ENCODE measurements around the gene LIF.

LIF gene

DNA sequence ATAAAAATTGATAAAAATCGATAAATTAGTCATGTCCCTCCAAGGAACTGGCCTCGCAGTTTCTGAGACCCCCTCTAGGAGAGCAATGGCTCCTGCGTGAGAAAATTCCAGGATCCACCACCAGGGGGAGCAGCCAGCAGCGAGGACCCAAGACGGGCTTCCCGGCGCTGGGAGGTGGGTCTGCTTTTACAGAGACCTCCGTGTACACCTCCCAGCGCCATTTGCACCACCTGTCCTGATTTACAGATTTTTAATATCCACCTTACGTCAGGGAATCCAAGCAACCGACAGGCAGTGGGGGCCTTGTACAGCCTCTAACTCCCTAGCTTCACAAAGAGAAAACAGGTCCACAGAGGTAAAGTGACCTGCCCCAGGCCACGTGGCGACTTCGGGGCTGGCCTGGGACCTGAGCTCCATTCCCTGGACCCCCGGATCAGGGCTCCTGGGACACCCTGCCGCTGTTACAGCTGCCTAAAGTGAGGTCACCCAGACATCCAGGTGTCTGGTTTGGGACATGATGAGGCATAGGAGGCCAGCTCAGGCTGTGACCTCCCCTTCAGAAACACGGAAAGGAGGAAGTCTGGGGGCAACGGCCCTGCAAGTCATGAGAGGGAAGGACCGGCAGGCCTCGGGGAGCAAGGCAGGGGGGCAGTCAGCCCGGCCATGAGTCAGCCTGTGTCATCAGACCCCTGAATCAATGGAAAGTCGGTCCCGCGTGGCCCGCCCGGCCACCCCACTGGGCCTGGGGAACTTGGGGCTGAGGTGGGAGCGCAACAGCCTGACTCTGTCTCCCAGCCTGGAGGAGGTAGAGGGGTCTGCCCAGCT is 16.6 kb upstream of the LIF start:
- DNase-seq (ENCODE audit: low read depth): peak; percentile 67

DNA sequence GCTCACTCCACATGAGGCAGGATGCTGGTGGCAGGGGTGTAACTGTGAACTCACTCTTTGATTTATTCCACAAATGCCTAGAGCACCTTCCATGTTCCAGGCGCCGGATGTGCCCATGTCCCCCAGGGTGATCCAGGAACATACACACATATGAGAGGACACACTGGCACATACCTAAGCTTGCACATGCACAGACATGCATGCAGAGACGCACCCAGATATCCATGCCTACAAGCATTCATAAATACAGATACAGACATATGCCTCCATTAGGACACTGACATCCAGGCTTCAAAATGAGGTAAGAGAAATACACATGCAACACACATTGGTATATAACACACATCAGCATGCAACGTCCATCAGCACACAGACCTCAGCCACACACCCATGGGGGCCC is 15.6 kb upstream of the LIF start:
- no peak for DNase-seq (ENCODE audit: low read depth)

GRCh38 chr22:30261134-30261533 is 14.6 kb upstream of the LIF start:
- DNase-seq (ENCODE audit: low read depth): no peak

GRCh38 chr22:30260682-30261081 is 14.1 kb upstream of the LIF start:
- no peak for DNase-seq (ENCODE audit: low read depth)

GRCh38 chr22:30260276-30260675 is 13.7 kb upstream of the LIF start:
- no peak for DNase-seq (ENCODE audit: low read depth)

- no peak for DNase-seq (ENCODE audit: low read depth)
These were observed 7.8 kb upstream of the LIF start for GRCh38 chr22:30254314-30254713.

- no peak for DNase-seq (ENCODE audit: low read depth)
These were observed 6.8 kb upstream of the LIF start for GRCh38 chr22:30253205-30253852.

GRCh38 chr22:30252411-30253204 is 6.0 kb upstream of the LIF start:
- DNase-seq (ENCODE audit: low read depth): no peak

DNA sequence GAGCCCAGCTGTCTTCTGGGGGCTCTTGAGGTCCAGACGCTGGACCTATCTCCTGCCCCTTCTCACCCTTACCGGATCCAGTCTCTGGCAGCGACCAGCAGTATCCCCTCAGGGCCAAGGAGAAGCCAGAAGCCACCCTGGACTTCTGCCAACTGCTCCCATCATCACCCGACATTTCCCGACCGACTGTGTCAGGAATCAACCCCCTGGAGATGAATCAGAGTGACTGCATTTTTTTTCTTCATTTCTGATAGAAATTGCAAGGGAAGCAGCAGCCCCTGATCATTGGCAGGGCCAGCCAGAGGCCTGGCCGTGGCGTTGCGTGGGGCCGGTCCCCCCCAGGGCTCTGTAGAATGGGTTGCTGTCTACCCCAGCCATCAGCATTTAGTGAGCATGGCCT is 5.2 kb upstream of the LIF start:
- DNase-seq (ENCODE audit: low read depth): no peak

DNA sequence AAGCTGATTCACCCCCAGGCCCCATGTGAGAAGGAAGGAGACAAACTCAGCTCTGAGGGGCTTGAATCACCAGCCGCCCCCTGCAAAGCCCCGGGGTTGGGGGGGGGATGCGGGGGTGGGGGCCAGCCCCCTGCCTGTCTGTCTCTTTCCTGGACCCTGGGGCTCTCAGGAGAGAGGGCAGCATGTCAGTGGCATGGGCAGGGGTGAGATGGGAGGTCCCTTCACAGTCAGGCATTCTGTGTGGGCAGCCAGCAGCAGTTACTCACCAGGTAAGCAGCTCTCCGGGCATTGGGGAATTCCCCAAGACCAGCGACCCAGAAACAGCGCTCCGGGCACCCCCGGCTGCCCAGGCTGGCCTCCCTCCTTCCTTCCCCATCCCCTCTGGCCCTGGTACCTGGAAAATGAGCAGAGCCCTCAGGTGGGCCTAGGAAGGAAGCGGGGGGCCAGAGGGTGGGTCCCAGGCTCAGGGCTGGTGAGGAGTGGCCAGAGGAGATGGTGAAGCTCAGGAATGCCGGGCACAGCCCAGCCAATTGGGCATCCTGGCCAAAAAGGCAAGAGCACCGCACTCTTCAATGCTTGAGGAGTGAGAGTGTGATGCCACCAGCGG is 4.2 kb upstream of the LIF start:
- DNase-seq (ENCODE audit: low read depth): no peak

GRCh38 chr22:30250039-30250565 is 3.5 kb upstream of the LIF start:
- DNase-seq (ENCODE audit: low read depth): no peak

DNA sequence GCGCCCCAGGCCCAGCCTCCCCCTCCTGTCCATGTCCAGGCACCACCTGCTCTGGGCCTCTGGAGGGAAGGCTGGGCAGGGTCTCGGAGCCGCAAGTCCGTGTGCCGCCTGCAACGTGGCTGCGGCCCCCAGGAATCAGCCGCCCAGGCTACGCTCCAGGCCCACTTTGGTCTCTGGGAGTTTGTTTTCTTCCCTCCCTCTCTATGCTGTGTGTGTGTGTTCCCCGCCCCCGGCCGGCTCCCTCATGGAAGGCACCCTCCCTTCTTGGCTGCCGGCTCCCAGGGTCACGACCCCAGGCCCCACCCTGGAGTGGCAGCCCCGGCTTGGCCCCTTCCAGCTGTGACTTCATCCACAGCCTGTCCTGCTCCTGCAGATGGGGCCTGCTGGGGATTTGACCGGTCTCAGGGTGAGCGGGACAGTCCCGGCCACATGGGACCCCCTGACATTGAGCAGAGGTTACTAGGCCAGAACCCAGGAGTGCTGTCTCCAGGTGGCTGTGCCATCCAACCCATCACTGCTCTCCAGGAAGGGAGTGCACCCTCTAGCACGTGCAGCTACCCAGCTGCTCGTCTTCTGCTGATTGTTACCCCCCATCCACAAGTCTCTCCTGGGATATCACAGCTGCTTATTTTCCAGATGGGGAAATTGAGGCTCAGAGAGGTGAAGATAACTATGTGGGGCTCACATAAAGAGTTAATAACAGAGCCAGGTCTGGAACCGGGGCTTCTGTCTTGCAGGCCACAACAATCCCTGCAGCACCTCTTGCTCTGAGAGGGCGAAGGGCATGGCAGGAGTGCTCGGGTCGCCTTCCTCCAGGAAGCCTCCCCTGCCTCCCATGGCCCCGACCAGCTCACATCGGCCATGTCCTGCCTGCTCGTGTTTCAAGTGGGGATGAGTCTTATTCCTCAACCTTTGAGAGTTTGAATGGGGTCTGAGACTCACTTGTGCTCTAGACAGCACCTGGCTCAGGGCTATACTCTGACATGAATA is 2.8 kb upstream of the LIF start:
- DNase-seq (ENCODE audit: low read depth): no peak

DNA sequence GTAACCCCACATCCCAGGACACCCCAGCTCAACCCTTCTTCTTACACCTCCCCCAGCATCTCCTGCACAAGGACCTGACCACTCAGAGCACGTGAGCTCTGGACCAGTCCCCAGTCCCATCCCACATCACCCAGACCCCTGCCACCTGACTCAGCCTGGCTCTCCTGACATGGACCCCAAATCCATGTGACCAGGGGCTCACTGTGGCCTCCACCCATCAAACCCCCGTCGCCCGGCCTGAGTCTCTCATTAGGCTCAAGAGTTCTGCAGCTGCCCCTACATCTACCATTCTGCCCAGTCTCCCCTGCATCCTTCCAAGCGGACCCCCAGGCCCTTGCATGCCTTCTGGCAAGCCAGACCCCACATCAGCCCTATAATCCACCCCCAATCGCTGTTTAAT is 1.9 kb upstream of the LIF start:
- no peak for DNase-seq (ENCODE audit: low read depth)

GRCh38 chr22:30247974-30248373 is 1.4 kb upstream of the LIF start:
- no peak for DNase-seq (ENCODE audit: low read depth)

DNA sequence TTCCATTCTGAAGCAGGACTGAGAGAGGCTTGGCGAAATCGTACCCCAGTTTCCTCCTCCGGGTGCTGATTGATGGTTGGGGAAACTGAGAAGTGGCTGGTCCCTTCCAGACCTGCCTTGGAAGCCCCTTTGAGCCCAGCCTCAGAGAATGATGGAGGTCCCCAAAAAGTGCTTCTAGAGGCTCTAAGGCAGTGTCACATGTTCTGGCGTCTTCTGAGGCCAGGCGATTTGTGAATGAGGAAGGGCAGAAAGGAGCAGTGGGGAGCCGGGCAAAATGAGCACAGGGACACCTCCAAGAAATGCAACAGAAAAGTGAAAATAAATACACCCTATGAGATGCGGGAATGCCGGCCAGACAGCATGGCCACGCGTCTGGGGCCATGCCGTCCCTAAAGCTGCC is 1.0 kb upstream of the LIF start:
- no peak for DNase-seq (ENCODE audit: low read depth)

- DNase-seq (ENCODE audit: low read depth): no peak
These were observed 336 bp upstream of the LIF start for GRCh38 chr22:30246814-30247376.

- no peak for DNase-seq (ENCODE audit: low read depth)
These were observed 1.2 kb downstream of the LIF start for GRCh38 chr22:30245181-30245984.

DNA sequence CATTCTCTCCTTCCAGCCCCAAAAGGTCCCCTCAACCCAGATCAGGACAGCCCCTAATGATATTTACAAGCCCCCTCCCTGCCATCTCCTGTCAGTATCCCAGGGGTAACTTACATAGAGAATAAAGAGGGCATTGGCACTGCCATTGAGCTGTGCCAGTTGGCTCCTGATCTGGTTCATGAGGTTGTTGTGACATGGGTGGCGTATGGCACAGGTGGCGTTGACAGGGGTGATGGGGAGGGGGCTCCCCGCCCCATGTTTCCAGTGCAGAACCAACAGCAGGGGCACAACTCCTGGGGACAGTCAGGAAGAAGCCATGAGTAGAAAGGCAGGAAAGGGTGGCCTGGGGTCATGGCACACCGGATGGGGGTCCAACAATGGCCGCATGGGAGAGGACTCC is 1.9 kb downstream of the LIF start:
- no peak for DNase-seq (ENCODE audit: low read depth)

- DNase-seq (ENCODE audit: low read depth): no peak
These were observed 2.5 kb downstream of the LIF start for GRCh38 chr22:30244066-30244465.

GRCh38 chr22:30243661-30244060 is 2.9 kb downstream of the LIF start:
- no peak for DNase-seq (ENCODE audit: low read depth)
